HG03135 (cell line): Measurements from ENCODE around the gene PTPRB.

Experiments
- ATAC-seq: cut with Tn5 transposase; IDR thresholded peaks from one replicate; pipeline ENCODE4 v1.9.1; 2021; ENCODE audit warnings: mild to moderate bottlenecking, moderate library complexity; ENCODE audit not compliant: unreplicated experiment

PTPRB gene

DNA sequence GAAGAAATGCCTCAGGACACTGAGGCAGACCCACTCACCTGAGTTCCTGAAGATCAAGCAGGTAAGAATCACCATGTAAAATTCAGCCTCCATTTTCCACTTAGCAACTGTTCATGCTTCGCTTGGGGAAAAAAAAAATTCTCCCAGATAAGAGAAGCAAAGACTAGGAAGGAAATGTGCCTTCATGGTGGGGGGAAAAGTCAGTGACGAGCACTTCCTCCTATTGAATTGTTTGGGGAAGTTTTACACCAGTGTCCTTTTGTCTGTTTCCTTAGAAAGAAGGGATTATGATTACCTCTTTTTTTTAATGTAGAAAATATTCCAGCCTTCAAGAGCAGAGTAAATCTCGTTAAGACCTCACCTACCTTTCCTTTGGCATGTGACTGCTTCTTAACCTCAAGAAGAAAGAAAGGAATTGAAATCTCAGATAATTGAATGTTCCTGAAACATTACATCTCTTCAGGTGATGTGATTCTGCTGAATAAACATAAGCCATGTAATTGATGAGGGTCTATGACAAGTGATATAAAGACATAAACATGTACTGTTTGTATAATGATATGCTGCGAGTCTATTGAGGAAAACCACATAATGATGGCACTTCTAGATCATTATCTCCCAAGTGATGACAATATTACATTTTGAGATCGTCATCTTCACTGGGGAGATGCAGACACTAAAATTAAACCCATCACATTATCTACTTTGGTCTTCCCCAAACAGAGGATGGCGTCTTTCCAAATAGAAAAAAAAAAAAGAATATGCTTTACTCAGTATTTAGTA, at the start of gene PTPRB:
PTPRB (minus strand) TSS at position 127 of the 783 bp plus-strand sequence; CDS start at position 93, 34 bp downstream.
- ATAC-seq, result no peak

DNA sequence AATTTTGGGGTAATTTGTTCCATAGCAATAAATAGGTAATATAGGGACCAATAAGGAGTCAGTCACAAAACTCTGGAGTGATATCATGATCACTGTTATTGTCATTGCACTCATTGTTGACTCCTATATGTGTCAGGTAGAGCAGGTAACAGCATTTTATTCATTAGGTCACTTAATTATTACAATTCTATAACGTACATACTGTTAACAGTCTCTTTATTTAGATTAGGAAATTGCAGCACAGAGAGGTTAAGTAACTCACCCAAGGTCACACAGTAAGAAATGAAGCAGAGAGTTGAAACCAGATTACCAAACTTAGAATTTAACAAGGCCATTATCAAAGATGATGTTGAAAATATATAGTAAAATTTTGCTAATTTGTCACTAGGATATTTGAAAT, 49.7 kb upstream of the PTPRB start:
- no peak for ATAC-seq

DNA sequence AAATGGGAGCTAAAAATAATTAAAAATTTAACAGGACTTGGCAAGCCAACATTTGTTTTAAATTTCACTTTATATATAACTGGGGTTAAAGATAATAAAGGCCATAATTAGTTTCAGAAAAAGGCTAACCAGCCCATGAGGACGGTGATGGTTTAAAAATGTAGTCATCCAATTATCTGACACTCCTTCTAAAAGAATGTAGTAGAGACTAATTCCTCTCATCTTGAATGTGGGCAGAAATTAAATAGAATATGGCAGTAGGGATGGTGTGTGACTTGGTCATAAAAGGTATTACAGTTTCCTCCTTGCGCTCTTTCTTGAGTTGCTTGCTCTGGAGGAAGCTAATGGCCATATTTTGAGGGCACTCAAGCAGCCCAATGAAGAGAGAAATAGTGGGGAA, 49.1 kb upstream of the PTPRB start:
- no peak for ATAC-seq

DNA sequence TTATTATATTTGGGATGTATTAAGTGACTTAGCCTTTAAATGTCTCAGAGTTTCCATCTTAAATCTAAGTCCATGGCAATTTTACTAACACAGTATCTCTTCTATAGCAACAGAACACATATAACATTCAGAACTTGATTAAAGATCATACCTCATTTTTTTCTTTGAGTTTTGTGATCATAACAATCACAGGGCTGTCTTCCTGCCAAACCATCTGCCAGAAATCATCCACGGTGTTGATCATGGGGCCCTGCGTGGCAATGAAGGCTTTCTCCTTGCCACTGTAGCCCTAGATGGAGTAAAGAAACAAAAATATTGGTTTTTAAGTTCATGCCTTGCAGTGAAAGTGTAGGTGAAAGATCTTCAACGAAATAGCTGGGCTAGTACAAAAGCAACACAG, 46.7 kb upstream of the PTPRB start:
- ATAC-seq, result no peak

DNA sequence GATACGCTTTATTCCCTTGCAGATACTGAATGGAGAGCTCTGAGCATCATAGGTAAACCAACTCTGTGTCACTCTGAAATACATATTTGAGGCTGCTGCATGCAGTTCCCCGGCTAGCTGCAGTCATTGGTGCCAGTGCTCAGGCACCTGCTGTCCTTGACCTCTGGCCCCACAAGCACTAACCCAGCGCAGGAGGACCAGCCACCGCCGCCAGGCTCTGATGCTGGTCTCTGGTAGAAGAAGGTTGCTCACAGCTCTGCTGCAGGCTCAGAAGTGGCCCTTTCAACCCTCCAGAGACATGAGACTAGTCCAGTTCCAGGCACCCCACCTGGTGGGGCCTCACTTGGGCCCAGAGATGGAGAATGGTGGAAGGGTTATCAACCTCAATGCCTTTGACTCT, 34.5 kb upstream of the PTPRB start:
- no peak for ATAC-seq

DNA sequence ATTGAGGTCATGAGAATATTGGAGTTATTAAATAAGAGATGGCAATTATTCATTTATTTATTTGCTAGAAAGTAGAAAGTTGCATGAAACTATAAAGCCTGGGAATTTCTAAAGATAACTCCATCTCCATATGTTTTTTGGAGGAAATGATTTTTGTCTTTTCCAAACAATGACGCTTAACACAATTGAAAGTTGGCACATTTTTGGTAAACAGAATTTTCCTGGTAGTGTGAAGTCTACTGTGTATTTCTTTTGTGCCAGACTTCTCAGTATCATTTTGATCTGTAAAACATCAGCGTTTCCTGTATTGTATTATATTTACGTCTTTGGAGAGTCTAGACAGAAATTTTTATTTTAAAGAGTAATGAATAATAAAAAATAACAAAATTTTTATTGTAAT, 33.7 kb upstream of the PTPRB start:
- no peak for ATAC-seq

DNA sequence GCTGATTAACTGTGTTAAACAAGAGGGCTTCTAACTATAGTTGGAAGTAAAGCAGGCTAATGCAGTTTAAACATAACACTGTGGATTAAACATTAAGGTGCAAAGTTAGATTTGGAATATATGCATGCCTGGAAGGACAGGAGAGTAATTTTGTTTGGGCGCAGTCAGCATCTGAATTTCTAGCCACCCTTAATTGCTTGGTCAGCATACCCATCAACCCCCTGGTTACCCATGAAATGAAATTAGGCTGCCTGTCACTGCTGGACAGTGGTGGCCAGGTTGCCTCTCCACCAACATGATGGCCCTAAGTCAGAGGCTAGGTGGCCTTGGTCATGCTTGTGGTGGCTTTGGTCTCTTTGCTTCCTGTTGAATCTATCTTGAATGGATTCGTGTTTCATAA, 30.0 kb upstream of the PTPRB start:
- ATAC-seq, result no peak

DNA sequence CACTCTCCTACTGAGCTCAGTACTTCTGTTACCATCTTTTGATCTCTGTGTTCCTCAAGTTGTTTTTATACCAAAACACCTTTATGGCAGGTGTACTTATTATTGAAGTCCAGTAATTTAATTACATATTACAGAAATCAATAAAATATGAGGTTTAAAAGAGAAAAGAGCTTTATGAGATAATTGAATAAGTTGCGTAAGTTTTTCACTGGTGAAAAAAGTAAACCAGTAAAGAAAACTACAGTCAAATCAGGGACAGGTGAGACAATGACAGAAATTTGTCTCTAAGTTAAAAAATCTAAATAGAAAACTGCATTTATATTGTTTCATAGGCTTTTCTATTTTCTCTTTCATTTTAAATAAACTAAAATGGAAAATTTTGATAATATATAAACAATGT, 29.1 kb upstream of the PTPRB start:
- no peak for ATAC-seq

DNA sequence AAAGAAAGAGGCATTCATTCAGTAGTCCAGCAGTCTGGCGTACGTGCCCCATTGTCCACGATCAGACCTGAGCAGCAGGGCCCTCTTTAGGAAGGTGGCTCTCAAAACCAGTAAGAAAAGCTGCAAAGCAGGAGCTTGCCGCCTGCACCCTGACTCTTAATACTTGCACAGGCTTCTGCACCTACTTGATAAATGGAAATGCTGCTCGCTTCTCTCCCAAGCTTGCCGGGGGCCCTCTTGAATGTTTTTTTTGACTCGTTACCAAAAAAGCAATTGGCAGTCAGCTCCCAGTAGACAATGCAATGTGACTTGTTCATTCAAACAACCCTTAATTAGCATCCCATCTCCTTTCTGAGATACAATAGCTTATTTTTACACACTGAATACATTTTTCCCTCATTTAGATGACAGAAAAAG, 27.2 kb upstream of the PTPRB start:
- no peak for ATAC-seq

DNA sequence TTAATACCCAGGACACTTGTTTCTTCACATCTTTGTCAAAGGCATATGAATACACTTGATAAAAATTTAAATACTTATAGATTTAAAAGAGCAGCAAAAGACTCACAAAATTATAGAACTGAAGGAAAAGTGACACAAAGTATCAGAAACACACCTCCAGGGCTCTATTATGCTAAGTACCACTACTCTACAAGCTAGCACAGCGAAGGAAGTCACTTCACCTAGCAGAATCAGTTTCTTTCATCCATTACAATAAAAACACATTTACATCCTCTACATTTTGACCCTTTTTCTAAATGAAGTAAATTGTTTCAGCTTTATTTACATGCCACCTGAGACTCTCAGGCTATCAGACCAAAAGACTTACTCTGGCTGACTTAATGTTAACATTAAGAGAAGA, 26.6 kb upstream of the PTPRB start:
- no peak for ATAC-seq

DNA sequence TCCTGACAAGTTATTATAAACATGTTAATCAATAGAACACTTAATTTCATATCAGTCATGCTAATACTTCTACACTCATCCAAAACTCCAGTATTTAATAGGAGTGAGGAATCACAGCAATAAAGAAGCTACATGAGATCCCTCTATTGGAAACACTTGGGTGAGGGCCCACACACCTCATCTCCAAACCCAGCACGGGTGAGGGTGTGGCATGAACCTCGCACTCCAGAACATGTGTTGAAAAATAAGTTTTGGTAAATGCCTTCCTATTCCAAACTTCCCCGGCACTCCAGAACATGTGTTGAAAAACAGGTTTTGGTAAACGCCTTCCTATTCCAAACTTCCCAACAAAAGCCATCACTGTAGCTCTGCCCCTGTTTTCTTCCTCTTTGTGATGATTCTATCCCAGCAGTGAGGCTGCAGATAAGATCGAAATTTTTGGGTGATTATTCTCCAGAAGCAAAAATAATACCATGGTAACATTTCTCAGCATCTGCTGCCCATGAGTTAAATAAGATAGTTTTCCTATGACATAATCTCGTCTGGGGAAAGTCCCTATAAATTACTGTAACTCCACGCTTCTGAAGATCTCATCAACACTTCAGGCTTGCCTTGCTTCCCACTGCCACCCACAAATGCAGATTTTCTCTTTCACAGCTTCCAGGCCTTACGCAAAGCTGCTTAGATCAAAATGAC, 24.4 kb upstream of the PTPRB start:
- ATAC-seq, result no peak

DNA sequence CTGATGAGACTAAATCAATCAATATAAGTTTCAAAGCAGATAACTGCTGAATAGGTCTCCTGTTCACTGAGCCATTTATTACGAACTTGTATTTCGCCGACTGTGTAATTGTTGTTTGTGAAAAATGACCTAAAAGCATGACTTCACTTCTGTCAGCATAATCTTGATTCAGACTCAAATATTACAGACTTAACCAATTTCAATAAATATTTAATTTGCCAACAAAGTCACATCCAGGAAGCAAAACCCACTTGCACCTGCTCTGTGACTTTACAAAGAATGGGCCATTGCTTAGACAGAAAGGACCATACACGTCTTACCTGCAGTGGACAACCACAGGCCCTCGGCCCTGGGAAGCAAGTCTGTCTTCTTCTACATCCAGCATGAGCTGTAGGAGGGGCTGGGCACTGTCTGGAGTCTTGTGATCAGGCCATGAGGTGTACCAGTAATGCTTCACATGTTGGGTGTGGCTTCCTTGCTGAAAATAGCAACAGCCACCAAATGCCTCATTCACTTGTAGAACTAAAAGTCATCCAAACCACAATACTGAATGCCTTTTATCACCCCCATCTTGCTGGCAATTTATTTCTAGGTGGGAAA, 23.5 kb upstream of the PTPRB start:
- no peak for ATAC-seq

DNA sequence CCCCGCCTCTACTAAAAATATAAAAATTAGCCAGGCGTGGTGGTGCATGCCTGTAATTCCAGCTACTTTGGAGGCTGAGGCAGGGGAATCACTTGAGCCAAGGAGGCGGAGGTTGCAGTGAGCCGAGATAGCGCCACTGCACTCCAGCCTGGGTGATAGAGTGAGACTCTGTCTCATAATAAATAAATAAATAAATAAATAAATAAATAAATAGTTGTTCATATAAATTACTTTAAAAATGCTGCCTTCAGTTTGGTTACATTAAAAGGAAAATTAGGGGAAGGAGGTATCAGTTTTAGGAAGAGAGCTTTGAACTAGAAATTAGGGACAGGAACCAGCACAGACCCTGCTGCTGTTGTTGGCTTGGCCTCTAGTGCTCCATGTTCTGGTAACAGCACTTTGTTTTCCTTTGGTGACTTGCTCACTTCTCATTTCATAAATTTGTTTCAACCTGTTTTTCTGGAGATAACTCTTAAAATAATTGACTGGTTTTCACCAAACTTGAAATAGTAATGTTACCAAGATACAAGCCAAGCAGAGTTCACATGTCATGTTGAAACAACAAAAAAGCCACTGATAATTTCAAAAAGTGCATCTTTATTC, 22.9 kb upstream of the PTPRB start:
- no peak for ATAC-seq

DNA sequence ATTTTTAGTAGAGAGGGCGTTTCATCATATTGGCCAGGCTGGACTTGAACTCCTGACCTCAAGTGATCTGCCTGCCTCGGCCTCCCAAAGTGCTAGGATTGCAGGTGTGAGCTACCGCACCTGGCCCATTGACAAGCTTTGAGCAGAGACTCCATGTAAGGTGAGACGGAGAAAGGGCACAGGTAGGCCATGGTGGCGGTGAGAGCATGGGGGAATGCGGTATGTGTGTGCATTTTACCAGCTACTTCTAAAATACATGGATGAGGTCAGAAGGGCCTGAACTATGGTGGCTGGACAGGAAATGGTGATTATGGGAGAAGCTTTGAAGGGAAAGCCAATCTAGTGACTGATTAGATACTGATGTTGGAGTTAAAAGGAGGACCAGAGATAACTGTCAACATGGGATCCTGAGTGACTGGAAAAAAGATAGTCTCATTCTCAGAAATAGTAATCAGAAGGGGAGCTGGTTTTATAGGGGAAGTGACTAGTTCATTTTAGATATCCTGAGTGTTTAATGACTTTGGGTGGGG, 21.9 kb upstream of the PTPRB start:
- ATAC-seq, result no peak

DNA sequence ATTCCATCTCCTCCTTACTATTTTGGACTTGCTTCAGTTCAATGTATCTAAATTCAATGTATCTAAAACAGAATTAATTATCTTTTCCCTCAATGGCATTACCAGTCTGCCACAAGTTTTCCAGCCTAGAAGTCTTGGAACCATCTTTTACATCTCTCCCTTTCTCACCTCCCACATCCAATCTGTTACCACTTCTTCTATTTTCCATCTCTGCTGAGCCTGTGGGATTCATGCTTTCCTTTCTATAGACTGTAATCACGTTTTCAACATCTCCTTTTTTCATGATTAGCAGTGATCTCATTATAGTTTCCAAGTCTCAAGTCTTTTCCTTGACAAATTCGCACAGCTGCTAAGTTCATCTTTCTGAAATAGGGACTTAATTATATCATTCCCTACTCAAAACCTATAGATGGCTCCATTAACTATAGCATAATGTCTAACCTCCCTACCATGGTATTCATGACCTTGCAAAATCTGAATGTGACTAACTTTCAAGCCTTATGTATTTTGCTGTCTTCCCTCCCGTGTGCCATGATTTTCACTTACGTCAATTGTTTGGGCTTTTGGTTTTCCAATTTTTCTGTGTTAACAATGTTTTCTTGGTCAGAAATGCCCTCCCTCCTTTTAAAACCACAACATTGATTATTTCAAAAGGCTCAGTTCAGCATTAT, 20.5 kb upstream of the PTPRB start:
- no peak for ATAC-seq

DNA sequence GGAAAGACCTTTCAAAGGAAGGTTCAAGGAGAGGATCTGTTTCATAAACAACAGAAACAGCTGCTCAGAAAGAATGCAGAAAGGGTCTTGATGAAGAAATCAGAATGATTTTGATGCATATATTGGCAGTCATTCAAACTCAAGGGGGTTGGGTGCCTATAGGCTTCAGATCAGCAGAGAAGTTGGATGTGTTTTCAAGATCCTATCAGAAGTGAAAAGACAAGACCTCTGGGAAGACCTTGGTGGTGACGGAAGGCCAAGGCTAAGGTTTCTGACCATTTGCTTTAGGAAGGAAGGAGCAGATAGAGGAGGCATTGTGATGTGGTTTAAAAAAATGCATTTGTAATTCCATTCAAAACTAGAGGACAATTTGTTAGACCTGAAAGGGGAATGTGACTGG, 15.2 kb upstream of the PTPRB start:
- ATAC-seq, result no peak

DNA sequence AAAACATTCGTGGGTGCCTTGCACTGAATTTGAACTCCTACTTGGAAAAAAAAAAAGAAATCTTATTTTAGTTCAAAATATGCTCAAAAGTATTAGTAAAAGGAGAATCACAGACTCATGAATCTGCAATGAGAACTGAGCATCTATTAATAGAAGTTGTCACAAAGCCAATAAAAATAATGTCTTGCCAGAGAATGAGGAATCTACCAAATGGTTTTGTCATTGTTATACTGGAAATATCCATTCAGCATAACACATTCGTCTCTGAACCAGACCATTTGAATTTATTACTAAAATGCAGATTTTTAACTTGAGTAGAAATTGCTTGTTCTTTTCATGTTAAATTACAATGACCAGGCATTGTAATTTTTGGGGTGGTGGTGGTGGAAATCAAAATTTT, 11.6 kb upstream of the PTPRB start:
- no peak for ATAC-seq

DNA sequence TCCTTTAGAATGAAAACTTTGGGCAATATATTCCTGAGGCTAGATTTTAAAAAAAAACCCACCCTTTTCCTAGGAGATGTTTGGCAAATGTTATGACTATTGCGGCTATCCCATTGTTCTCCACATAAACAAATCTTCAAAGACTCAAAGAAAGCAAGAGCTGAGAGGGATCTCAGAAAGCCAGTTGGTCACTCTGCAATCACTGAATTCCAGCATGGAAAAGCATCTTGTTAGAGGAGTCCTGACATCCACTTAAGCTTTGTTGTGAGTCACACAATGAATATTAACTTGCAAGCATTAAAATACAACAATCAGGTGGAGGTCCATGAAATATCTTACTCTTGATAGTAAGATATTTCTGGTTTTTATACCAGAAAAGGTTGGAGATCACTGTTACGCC, 11.0 kb upstream of the PTPRB start:
- ATAC-seq, result no peak

DNA sequence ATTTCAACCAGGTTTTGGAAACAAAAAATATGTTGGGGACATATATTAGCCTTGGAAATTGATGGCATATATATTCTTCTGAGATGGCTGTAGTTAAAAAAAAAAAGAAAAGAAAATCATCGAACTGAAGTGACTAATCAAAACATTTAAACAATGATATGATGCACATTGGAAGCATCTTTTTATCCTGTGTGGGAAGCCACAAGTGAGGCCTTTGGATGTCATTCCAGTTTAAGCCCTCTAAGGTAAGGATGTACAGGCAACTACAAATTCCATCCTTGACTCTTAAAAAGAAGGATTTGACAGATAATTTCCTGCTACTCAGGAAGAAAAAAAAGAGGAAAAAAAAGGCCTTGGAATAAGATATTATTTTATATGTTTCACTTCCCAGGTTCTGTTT, 9.6 kb upstream of the PTPRB start:
- no peak for ATAC-seq

DNA sequence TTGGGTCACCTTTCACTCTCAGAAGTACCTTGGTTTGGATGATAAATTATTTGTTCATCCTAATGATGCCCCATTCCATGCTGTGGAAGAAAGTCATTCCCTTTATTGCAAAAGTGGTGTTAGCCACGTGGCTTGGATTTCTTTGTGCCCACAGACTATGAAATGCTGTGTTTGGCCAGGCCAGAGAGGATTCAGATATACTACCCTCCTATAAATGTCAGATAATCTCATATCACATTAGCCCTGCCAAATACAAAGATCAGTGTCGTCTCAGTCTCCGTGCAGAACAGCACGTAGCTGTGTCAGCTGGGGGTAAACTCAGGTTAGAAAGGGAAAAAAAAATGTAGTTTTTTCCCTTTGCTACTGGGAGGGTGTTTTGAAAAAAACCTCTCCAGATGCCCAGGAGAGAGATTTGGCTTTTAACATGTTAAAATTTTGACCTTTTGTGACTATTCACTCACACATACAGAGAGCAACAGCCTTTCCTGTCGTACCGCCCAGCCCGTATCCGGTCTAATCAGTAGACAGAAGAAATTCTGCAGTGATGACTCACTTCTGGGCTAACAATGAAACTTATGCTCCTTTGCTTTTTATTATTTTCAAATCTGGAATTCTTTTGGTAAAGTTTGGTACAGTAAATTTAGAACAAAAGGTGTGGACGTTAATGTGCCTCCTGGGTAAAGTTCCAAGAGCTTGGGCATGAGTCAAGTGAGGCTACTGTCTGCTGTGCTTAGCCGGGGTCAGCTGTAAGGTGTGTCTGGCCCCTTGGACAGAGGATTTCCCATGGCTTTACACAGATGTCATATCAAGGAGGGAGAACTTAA, 8.5 kb upstream of the PTPRB start:
- ATAC-seq, result no peak
